Left renal pelvis (tissue), 4 donors: Measurements from ENCODE around the gene PRIMA1. TPM values are rescaled to one million over a fixed set of nuclear protein-coding genes. Genes with fewer than 3 reads are reported as not detected.
"Not testable (repeated sequence)": the region's sequence is repeated elsewhere in the genome, so short reads cannot be mapped to it uniquely, and the experiment has no call there.

Experiments used
- DNase-seq, 4 donors: peaks; one replicate each; pipeline ENCODE4 v3.0.0-alpha.2; 2013; ENCODE audit warnings: low read depth in 4 of 4, low spot score in 3 of 4
- polyA plus RNA-seq, 4 donors: library from polyadenylated mRNA; unstranded; fragments of 120-200 nt; gene quantifications; one replicate each; pipeline ENCODE4 v1.2.1, GENCODE V29; 2013; ENCODE audit not compliant: insufficient read length in 4 of 4

Gene PRIMA1, protein sequence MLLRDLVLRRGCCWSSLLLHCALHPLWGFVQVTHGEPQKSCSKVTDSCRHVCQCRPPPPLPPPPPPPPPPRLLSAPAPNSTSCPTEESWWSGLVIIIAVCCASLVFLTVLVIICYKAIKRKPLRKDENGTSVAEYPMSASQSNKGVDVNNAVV
- 1 to 10 TPM; 1.1 to 5.0 (median 1.9) TPM for polyA plus RNA-seq

GRCh38 chr14:93788293-93788542, at the start of gene PRIMA1:
Gene PRIMA1, minus strand, starts transcription at chr14:93788485. Its CDS starts 767 bp downstream, at chr14:93787718.
- DNase-seq, result no peak

DNA sequence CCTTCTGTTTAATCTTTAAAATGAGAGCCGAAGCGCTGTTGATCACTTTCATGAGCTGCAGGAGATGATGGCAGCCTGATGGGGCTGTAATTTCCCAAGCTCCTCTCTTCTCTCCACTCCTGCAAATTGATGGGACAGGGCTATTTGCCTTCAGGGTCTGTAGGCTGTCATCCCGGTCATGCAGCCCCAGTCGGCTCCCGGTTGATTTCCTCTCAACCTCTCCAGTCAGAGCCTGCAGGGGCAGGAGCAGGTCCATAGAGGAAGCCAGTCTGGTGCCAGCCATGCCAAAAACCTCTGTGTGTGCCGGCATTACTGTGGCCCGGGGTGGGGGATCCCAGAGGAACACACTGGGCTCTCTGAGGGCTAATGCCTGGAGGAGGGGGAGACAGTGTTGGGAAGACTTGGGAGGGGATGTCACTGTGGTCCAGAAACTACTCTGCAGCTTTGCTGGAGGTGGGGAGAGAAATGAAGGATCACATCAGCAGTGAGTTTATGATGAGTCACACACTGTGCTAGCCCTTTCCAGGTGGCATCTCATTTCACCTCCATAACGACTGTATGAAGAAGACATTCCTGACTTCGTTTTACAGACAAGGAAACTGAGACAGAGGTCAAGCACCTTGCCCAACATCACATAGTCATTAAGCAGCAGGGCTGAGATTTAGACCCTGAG, 46.5 kb upstream of the PRIMA1 start:
- DNase-seq, result no peak

DNA sequence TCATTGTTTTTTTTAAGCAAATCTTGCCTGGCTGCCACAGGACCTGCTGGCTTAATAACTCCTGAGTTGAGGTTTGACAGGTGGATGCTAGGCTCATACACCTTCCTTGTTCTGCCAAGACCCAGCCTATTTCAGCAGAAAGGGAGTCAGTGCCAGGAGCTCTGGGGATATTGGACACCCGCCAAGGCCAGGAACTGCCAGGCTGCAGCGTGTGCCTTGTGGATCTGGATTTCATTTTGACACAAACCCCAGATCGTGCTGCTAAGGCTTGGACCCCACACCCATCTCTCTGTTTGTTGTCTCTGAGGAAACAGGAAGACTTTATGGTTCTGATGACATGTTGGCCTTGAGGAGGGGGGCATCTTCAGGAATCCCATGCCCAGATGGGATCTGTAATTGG, 44.4 kb upstream of the PRIMA1 start:
- DNase-seq, result no peak

- DNase-seq, result no peak
Measured at GRCh38 chr14:93832081-93832480, 43.8 kb upstream of the PRIMA1 start.

- no peak for DNase-seq
Measured at GRCh38 chr14:93830753-93831461, 42.6 kb upstream of the PRIMA1 start.

GRCh38 chr14:93829839-93830481, 41.7 kb upstream of the PRIMA1 start:
- DNase-seq, result no peak

DNA sequence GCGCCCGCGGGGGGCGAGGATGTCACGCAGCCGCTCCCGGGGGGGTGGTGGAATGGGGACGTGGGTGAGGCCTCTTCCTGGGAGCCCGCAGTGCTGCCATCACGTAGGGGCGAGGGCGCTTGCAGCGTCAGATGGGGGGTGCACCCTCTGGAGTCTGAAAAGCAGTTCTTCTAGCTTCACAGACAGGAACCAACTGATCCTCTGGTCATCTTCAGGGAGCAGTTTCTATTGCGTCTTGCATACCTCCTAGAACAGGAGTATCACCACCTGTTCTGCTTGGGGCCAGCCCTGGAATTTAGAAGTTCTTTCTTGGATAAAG, 36.9 kb upstream of the PRIMA1 start:
- DNase-seq, result no peak

DNA sequence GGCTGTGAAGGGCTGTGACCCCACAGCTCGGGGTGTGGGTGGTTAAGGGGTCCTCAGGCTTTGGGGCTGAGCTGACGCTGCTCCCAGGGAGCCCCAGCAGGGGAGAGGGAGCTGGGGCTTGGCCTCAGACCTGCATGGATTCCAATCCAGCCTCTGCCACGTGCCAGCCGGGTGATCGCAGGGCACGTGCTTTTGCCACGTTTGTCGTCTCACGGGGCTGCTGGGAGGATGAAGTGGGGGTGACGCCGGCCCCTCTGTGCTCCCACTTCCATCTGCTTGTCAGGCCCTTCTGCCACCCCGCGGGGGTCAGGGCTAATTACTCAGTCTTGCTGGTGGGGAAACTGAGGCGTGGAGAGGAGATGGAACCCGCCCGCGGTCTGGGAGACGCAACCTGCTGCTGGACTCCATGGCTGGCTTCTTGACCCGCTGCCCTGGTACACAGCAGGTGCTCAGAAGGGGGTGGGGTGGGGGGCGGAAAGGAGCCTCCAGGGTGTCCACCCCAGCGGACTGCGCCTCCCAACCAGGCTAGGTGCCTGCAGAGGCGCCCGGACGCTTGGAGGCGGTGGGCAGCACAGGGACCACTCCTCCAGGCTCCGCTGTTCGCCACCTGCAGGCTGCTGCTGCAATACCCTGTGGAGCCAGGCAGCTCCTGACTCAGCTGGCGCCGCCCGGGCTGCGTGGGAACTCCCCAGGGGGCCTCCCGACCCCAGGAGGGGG, 36.4 kb upstream of the PRIMA1 start:
- no peak for DNase-seq

DNA sequence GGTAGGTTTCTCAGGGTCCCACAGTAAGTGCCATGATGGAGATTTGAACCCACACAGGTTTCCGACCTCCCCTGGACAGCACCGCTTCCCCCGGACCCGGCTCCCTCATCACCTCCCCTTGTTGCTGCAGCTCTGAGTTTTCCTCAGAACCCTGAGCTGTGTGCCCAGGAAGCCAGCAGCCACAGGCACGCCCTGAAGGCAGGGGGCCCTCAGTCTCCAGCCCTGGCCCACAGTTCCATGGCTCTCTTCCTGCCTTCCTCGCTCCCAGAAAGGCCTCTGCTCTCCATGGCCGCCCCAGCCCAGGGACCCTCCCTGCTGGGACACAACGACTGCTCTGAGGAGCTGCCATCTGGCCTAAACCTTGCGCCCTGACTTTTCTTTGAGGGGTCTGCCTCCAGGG, 35.8 kb upstream of the PRIMA1 start:
- DNase-seq, result no peak

DNA sequence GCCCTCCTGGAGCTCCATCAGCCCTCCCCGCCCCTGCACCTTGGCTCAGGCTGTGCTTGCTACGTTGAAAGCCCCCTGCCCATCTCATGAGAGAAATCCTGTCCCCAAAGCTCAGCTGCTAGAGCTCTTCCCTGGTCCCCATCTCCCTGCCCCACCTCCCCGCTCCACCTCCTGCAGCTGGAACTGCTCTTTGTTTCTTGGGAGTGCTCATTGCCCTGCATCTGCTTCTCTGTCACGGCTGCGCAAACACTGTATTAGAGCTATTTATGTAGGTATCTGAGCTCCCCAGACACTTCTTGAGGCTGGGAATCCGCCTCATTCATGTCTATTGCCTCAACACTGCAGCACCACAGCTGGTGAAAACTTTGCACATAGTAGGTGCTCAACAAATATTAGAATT, 32.8 kb upstream of the PRIMA1 start:
- DNase-seq, result no peak

DNA sequence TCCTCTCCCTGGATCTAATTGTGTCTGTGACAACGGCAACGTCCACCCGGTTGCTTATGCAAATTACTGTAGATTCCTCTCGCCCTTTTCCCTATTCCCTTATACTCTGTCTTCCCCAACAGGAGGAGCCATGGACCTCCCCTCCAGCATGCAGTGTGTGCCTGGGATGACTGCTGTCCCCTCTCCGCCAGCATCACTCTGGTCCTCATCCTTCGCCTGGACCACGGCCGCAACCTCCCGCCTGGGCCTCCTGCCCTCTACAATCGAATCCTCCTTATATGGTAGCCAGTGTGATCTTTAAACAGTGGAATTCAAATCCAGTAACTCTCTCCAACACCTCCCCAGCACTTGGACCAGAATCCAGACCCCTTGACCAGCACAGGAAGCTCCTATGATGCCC, 30.6 kb upstream of the PRIMA1 start:
- DNase-seq, result no peak

DNA sequence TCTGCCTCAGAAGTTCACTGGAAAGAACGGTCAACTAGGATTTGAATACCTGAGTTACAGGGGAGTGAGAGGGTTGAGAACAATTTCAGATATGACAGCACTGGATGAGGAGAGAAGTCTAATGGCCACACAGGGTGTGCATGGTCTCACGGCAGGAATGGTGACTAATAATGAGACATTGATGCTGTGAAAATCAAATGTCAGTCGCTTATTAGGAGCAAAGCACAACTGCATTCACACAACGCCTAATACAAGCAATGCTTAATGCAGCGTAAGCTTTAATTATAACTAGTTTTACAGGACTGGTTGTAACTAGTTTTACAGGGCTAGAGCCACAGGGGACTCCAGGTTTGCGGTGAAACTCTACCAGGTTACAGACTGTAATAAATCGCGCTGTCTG, 23.4 kb upstream of the PRIMA1 start:
- DNase-seq, result no peak

- no peak for DNase-seq
Measured at GRCh38 chr14:93811020-93811419, 22.7 kb upstream of the PRIMA1 start.

- DNase-seq, result not testable (repeated sequence)
Measured at GRCh38 chr14:93809491-93810420, 21.5 kb upstream of the PRIMA1 start.

- DNase-seq, result no peak
Measured at GRCh38 chr14:93804654-93805053, 16.4 kb upstream of the PRIMA1 start.

GRCh38 chr14:93803408-93804318, 15.4 kb upstream of the PRIMA1 start:
- no peak for DNase-seq

DNA sequence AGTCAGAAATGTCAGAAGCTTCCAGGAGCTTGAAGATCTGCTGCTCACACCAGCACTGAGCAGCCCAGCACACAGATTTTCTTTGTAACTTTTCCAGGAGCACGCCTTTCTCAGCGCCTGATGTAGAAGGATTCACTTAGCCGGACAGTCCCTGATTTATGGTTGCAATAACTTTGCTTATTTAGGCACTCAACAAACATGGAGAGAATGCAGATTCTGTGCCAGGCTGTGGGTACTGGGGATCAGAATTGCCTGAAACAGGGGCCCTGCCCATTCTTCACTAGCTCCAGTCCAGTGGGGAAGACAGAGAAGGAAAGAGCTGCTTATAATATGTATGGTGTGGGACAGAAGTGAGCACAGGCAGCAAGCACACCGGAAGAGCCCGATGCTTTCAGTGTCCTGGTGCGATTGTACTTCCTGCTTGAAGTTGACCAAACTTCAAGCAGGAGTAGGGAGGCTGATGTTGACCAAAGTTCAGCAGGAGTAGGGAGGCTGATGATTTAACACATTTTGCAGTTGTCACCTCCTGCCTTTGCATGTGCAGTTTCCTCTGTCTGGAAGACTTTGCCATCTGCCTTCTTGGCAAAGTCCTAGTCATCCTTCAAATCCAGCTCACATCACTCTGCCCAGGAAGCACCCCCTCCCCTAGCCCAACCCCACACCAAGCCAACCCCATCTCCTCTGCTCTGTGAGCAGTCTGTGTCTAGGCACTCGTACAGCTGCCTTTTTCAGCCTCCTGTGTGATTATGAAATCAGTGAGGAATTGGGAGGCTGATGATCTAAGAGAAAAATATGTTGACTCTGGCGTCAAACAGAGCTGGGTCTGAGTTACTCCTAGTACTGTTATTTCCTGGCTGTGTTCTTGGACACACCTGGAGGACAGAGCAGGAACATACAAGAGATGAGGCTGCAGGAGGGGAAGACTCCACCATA, 12.0 kb upstream of the PRIMA1 start:
- DNase-seq, result no peak

GRCh38 chr14:93799617-93799988, 11.3 kb upstream of the PRIMA1 start:
- no peak for DNase-seq
